Nephron progenitor cell (in vitro differentiated cells): ENCODE measurements around the gene CR1.
"Not testable (repeated sequence)": the region's sequence is repeated elsewhere in the genome, so short reads cannot be mapped to it uniquely, and the experiment has no call there.

ENCODE experiments used
- DNase-seq: peaks from one replicate; pipeline ENCODE4 v3.0.0; 2021
- H3K27ac Mint-ChIP-seq: 2 replicates; pipeline ENCODE4 v1.8.0; 2021; ENCODE audit warnings: mild to moderate bottlenecking, moderate library complexity, mixed read lengths
- H3K27me3 Mint-ChIP-seq: 2 replicates; pipeline ENCODE4 v1.8.0; 2021; ENCODE audit warnings: mild to moderate bottlenecking, low read depth, mixed read lengths; ENCODE audit not compliant: poor library complexity
- H3K36me3 Mint-ChIP-seq: 2 replicates; pipeline ENCODE4 v1.8.0; 2021; ENCODE audit warnings: low read depth, mixed read lengths
- H3K4me1 Mint-ChIP-seq: 2 replicates; pipeline ENCODE4 v1.8.0; 2021; ENCODE audit warnings: mixed read lengths
- H3K4me3 Mint-ChIP-seq: 2 replicates; pipeline ENCODE4 v1.8.0; 2021; ENCODE audit warnings: mild to moderate bottlenecking, moderate library complexity, mixed read lengths
- H3K9me3 Mint-ChIP-seq: 2 replicates; pipeline ENCODE4 v1.8.0; 2021; ENCODE audit warnings: mild to moderate bottlenecking, moderate library complexity, mixed read lengths
- TF ChIP-seq, protein P1 (sequence below): fragments of 200-600 bp; sonication (generic); IDR thresholded peaks from 2 replicates; pipeline ENCODE4 v1.5.0; 2021; ENCODE audit warnings: antibody characterized with exemption

CR1 gene

DNA sequence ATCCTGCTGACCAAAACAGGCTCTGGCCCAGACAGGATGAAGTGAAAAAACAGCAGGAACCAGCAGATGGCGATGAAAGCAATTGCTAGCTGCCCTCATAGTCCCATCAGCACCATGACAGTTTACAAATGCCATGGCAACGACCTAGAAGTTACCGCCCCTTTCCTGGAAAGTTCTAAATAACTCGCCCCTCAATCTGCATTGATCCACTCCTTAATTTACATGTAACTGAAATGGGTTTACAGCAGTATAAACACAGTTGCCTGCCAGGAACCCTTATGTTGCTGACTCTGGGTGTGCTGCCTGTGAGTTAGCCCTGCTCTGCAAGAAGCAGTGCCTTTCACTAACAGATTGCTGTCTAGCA, 83.5 kb downstream of the CR1 start:
- Mint-ChIP-seq H3K9me3 (no peaks in the 10 kb centered on the region), H3K27ac (no peak overlapping the region), H3K4me3 (no peak overlapping the region), H3K4me1 (no peaks in the 10 kb centered on the region), H3K27me3 (no peaks in the 10 kb centered on the region), H3K36me3 (no peaks in the 10 kb centered on the region)
- TF ChIP-seq, protein P1, sequence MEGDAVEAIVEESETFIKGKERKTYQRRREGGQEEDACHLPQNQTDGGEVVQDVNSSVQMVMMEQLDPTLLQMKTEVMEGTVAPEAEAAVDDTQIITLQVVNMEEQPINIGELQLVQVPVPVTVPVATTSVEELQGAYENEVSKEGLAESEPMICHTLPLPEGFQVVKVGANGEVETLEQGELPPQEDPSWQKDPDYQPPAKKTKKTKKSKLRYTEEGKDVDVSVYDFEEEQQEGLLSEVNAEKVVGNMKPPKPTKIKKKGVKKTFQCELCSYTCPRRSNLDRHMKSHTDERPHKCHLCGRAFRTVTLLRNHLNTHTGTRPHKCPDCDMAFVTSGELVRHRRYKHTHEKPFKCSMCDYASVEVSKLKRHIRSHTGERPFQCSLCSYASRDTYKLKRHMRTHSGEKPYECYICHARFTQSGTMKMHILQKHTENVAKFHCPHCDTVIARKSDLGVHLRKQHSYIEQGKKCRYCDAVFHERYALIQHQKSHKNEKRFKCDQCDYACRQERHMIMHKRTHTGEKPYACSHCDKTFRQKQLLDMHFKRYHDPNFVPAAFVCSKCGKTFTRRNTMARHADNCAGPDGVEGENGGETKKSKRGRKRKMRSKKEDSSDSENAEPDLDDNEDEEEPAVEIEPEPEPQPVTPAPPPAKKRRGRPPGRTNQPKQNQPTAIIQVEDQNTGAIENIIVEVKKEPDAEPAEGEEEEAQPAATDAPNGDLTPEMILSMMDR: peak; percentile 47
- DNase-seq: peak; percentile 35

GRCh38 chr1:207581496-207582153, 85.7 kb downstream of the CR1 start:
- DNase-seq: no peak
- H3K4me3 Mint-ChIP-seq: no peak overlapping the region
- TF ChIP-seq, protein P1: no peak
- no peaks in the 10 kb centered on the region for H3K4me1 Mint-ChIP-seq
- H3K27me3 Mint-ChIP-seq: no peaks in the 10 kb centered on the region
- no peak overlapping the region for H3K27ac Mint-ChIP-seq
- no peaks in the 10 kb centered on the region for H3K9me3 Mint-ChIP-seq
- H3K36me3 Mint-ChIP-seq: no peaks in the 10 kb centered on the region

DNA sequence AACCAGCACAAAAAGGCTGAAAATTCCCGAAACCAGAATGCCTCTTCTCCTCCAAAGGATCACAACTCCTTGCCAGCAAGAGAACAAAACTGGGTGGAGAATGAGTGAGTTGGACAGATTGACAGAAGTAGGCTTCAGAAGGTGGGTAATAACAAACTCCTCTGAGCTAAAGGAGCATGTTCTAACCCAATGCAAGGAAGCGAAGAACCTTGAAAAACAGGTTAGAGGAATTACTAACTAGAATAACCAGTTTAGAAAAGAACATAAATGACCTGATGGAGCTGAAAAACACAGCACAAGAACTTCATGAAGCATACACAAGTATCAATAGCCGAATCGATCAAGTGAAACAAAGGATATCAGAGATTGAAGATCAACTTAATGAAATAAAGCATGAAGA, 93.5 kb downstream of the CR1 start:
- H3K9me3 Mint-ChIP-seq, H3K4me1 Mint-ChIP-seq, DNase-seq, H3K27ac Mint-ChIP-seq, H3K36me3 Mint-ChIP-seq, H3K27me3 Mint-ChIP-seq, H3K4me3 Mint-ChIP-seq: not testable (repeated sequence)

GRCh38 chr1:207591205-207591604, 95.2 kb downstream of the CR1 start:
- H3K4me3 Mint-ChIP-seq, H3K36me3 Mint-ChIP-seq, H3K27ac Mint-ChIP-seq, H3K27me3 Mint-ChIP-seq, DNase-seq, H3K4me1 Mint-ChIP-seq, H3K9me3 Mint-ChIP-seq: not testable (repeated sequence)

DNA sequence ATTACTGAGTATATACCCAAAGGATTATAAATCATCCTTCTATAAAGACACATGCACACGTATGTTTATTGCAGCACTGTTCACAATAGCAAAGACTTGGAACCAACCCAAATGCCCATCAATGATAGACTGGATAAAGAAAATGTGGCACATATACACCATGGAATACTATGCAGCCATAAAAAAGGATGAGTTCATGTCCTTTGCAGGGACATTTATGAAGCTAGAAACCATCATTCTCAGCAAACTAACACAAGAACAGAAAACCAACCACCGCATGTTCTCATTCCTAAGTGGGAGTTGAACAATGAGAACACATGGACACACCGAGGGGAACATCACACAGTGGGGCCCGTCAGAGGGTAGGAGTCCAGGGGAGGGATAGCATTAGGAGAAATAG, 98.1 kb downstream of the CR1 start:
- not testable (repeated sequence) for H3K4me1 Mint-ChIP-seq, H3K27me3 Mint-ChIP-seq, H3K27ac Mint-ChIP-seq, H3K36me3 Mint-ChIP-seq, H3K9me3 Mint-ChIP-seq, DNase-seq, H3K4me3 Mint-ChIP-seq

DNA sequence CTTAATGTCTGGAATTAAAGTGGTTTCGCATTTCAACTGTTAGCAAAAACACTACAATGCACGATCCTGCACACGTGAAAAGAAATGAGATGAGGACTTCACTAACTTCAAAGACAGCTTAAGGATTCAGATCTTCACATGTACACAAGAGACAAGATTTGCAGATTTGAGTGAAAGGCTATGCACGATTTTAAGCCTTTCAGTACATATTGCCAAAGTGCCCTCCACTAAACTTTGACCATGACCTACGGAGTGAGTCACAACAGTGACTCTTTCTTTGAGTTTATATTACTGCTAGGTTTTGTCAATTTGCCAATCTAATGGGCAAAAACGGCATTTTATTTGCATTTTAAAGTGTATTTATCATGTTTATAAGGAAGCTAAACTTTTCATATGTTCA, 107.8 kb downstream of the CR1 start:
- no peaks in the 10 kb centered on the region for H3K36me3 Mint-ChIP-seq
- peaks cover 5% of the 10 kb centered on the region for H3K27me3 Mint-ChIP-seq
- H3K4me1 Mint-ChIP-seq: no peaks in the 10 kb centered on the region
- no peak overlapping the region for H3K4me3 Mint-ChIP-seq
- no peaks in the 10 kb centered on the region for H3K9me3 Mint-ChIP-seq
- DNase-seq: no peak
- TF ChIP-seq, protein P1: no peak
- no peak overlapping the region for H3K27ac Mint-ChIP-seq

DNA sequence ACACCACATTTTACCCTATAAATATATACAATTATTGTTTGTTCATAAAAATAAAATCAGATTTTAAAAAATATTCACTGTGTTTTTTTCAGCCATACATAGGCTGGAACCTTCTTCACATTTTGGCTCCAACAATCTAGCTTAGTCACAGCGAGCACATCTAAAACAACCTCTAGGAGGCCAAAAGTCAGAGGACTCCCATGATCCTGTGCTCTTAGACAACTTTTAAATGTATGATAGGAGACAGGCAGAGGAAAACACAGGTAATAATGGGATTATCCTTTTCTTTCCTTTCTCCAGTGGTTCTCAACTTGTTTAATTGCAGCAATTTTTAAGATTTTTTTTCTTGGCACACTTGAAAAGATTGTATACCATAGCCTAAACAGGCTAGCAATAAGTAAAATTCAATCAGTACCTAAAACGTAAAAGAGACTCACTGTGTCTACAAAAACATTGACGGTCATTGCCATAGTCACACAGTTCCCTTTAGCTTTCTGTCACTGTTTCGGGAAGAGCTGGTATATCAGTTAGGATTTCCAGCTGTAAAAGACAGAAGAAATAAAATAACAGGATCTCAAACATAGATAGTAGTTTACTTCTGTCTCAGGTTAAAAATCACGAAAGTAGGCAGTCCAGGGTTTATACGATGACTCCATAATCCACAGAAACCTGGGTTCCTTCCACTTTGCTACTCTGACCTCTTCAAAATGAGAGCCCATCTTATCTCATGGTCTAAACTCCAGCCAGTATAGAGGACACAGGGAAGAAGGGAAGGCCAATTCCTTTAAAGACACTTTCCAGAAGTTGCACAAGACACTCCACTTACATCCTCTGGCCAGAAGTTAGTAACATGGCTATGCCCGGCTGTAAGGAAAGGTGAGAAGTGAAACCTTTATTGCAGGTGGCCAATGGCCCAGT, 109.7 kb downstream of the CR1 start:
- no peak for DNase-seq
- H3K36me3 Mint-ChIP-seq: no peaks in the 10 kb centered on the region
- TF ChIP-seq, protein P1: no peak
- peaks cover 5% of the 10 kb centered on the region for H3K27me3 Mint-ChIP-seq
- H3K27ac Mint-ChIP-seq: no peak overlapping the region
- H3K4me3 Mint-ChIP-seq: no peak overlapping the region
- H3K4me1 Mint-ChIP-seq: no peaks in the 10 kb centered on the region
- H3K9me3 Mint-ChIP-seq: no peaks in the 10 kb centered on the region
